Keratinocyte (primary cell): ENCODE results near the gene CTIF. TPM values are rescaled to one million over a fixed set of nuclear protein-coding genes. Genes with fewer than 3 reads are reported as not detected.

Experiments used
- DNase-seq: peaks from one replicate; pipeline ENCODE4 v3.0.0-alpha.2; 2011; ENCODE audit warnings: low read depth, missing footprints, low spot score
- FAIRE-seq: peaks from 2 replicates; lab custom pipeline; 2011; peaks lifted over from hg19 to GRCh38; lab: Jason Lieb, UNC
- H2AFZ ChIP-seq: 2 replicates; pipeline ENCODE4 v1.6.0; 2012; ENCODE audit warnings: low read length, control low read depth, inconsistent platforms; ENCODE audit not compliant: control insufficient read depth
- H3K27ac ChIP-seq: 2 replicates; pipeline ENCODE4 v1.5.1; 2011; ENCODE audit warnings: low read length; ENCODE audit not compliant: control insufficient read depth, insufficient read depth
- H3K27me3 ChIP-seq: 3 replicates; pipeline ENCODE4 v1.6.0; 2011; ENCODE audit warnings: low read length; ENCODE audit not compliant: control insufficient read depth, insufficient read depth; ENCODE audit errors: extremely low read depth
- H3K36me3 ChIP-seq, 2 experiments: 2 replicates in 1 of 2; 3 replicates in 1 of 2; pipeline ENCODE4 v1.5.1; 2011; ENCODE audit warnings: low read length in 2 of 2, mild to moderate bottlenecking in 1 of 2; ENCODE audit not compliant: control insufficient read depth in 2 of 2, insufficient read depth in 2 of 2; ENCODE audit errors: extremely low read depth in 1 of 2
- H3K4me1 ChIP-seq: 3 replicates; pipeline ENCODE4 v1.5.1; 2011; ENCODE audit warnings: low read length; ENCODE audit not compliant: control insufficient read depth, insufficient read depth; ENCODE audit errors: extremely low read depth
- H3K4me2 ChIP-seq: 3 replicates; pipeline ENCODE4 v1.6.0; 2011; ENCODE audit warnings: low read depth, low read length; ENCODE audit not compliant: control insufficient read depth, insufficient read depth; ENCODE audit errors: extremely low read depth
- H3K4me3 ChIP-seq, 3 experiments: fragments of 200-600 bp in 1 of 3; sonication (generic) in 1 of 3; 2 replicates in 2 of 3; 3 replicates in 1 of 3; pipeline ENCODE4 v1.5.1; 2011 to 2016; ENCODE audit warnings: low read length in 3 of 3, mild to moderate bottlenecking in 3 of 3, control low read depth in 2 of 3, inconsistent platforms in 1 of 3, low read depth in 1 of 3, mixed read lengths in 1 of 3, mixed run types in 1 of 3, moderate library complexity in 1 of 3; ENCODE audit not compliant: control insufficient read depth in 2 of 3, insufficient read depth in 2 of 3; ENCODE audit errors: extremely low read depth in 1 of 3
- H3K79me2 ChIP-seq: 2 replicates; pipeline ENCODE4 v1.6.0; 2012; ENCODE audit warnings: low read length; ENCODE audit not compliant: control insufficient read depth, insufficient read depth
- H3K9ac ChIP-seq: 3 replicates; pipeline ENCODE4 v1.6.0; 2011; ENCODE audit warnings: low read length; ENCODE audit not compliant: control insufficient read depth, insufficient read depth; ENCODE audit errors: extremely low read depth
- H3K9me1 ChIP-seq: 3 replicates; pipeline ENCODE4 v1.6.0; 2011; ENCODE audit warnings: low read length; ENCODE audit not compliant: control insufficient read depth, insufficient read depth; ENCODE audit errors: extremely low read depth
- H3K9me3 ChIP-seq: 2 replicates; pipeline ENCODE4 v1.5.1; 2012; ENCODE audit warnings: low read depth, low read length; ENCODE audit not compliant: control insufficient read depth
- H4K20me1 ChIP-seq: 3 replicates; pipeline ENCODE4 v1.6.0; 2011; ENCODE audit warnings: low read length; ENCODE audit not compliant: control insufficient read depth, insufficient read depth; ENCODE audit errors: extremely low read depth
- CTCF ChIP-seq, 3 experiments: IDR thresholded peaks in 1 of 3; conservative IDR thresholded peaks in 1 of 3; optimal IDR thresholded peaks in 1 of 3; 2 replicates in 2 of 3; 3 replicates in 1 of 3; pipeline versions ENCODE3 to v1.5.1; 2011; ENCODE audit warnings: low read length in 3 of 3, mild to moderate bottlenecking in 3 of 3, moderate library complexity in 2 of 3, control low read depth in 1 of 3, inconsistent platforms in 1 of 3; ENCODE audit not compliant: insufficient read depth in 2 of 3; ENCODE audit errors: extremely low read depth in 1 of 3
- EZH2 ChIP-seq: IDR thresholded peaks from one replicate; pipeline ENCODE4 v1.6.1; 2012; ENCODE audit warnings: inconsistent platforms, mild to moderate bottlenecking, low read length, moderate library complexity
- dilution Hi-C: fragments of 300-500 bp; cut with MboI; formaldehyde crosslinking; loops from one replicate; pipeline ENCODE4 v1.7.0; 2020; ENCODE audit warnings: low sequenced_read_pairs; ENCODE audit not compliant: extremely low pct_ligation_motif_present
- polyA plus RNA-seq, 5 experiments: library from polyadenylated mRNA; depleted of rRNA in 3 of 5; stranded (reverse) in 3 of 5; stranded (forward) in 1 of 5; unstranded in 1 of 5; fragments of >200 nt; gene quantifications; 1 replicate in 1 of 5; 2 replicates in 3 of 5; 3 replicates in 1 of 5; pipeline versions ENCODE4 v1.2.1 to v1.2.3, GENCODE V29; 2011 to 2012; ENCODE audit warnings: missing spikeins in 2 of 5, low read depth in 1 of 5, low replicate concordance in 1 of 5

The CTIF gene
- polyA plus RNA-seq, 1 donor (not counting 4 experiments of a cell fraction or from before 2014, with no cell fraction given) = 15.0 TPM

- Histone ChIP-seq H4K20me1 (no peaks in the 10 kb centered on the region), H3K27me3 (no peaks in the 10 kb centered on the region), H3K9ac (no peak overlapping the region), H3K27ac (no peak overlapping the region), H3K4me1 (peaks cover 4% of the 10 kb centered on the region), H3K9me1 (no peaks in the 10 kb centered on the region), H3K79me2 (no peaks in the 10 kb centered on the region), H3K9me3 (no peaks in the 10 kb centered on the region), H3K4me2 (no peak overlapping the region), H2AFZ (no peak overlapping the region), H3K36me3 (no peaks in the 10 kb centered on the region), H3K4me3 (no peak overlapping the region)
- FAIRE-seq (no peak), DNase-seq (no peak)
- TF ChIP-seq EZH2 = no peak
- no peak for TF ChIP-seq CTCF (optimal IDR thresholded peaks at IDR 0.05 in 1 of 3, IDR thresholded peaks at IDR 0.05 in 1 of 3, conservative IDR thresholded peaks at IDR 0.05 in 1 of 3; ENCODE audit: extremely low read depth in 1 of 3, insufficient read depth in 2 of 3, low read length in 3 of 3)
- dilution Hi-C loops = no loop called here
Measured at GRCh38 chr18:48887294-48887904, 348.6 kb downstream of the CTIF start.

- H3K4me3 ChIP-seq = no peak overlapping the region
- no peaks in the 10 kb centered on the region for H3K36me3 ChIP-seq
- H3K4me1 ChIP-seq = peaks cover 12% of the 10 kb centered on the region
- no peaks in the 10 kb centered on the region for H4K20me1 ChIP-seq
- H3K4me2 ChIP-seq = no peak overlapping the region
- no peaks in the 10 kb centered on the region for H3K79me2 ChIP-seq
- dilution Hi-C loops = no loop called here
- no peak overlapping the region for H3K9ac ChIP-seq
- no peak for DNase-seq
- H3K9me1 ChIP-seq = no peaks in the 10 kb centered on the region
- no peak for FAIRE-seq
- TF ChIP-seq EZH2 (no peak), CTCF (optimal IDR thresholded peaks at IDR 0.05 in 1 of 3, IDR thresholded peaks at IDR 0.05 in 1 of 3, conservative IDR thresholded peaks at IDR 0.05 in 1 of 3; ENCODE audit: extremely low read depth in 1 of 3, insufficient read depth in 2 of 3, low read length in 3 of 3) (no peak)
- H3K27ac ChIP-seq = no peak overlapping the region
- H3K27me3 ChIP-seq = no peaks in the 10 kb centered on the region
- no peaks in the 10 kb centered on the region for H3K9me3 ChIP-seq
- no peak overlapping the region for H2AFZ ChIP-seq
Measured at GRCh38 chr18:48887905-48888772, 349.3 kb downstream of the CTIF start.
